IMR-90 (cell line): ENCODE measurements around the gene ZNF583. TPM values are rescaled to one million over a fixed set of nuclear protein-coding genes. Genes with fewer than 3 reads are reported as not detected.

Experiments
- ATAC-seq: fragments of 200-7000 bp; cut with Tn5 transposase; 2 replicates; pipeline ENCODE4 v1.9.1; 2020; ENCODE audit warnings: low read depth, mild to moderate bottlenecking, moderate library complexity
- BruUV-seq: library from RNA; stranded (reverse); fragments of 400-500 nt; replicated peaks from 2 replicates; lab custom pipeline; 2021; lab: Mats Ljungman, UMichigan
- CTCF ChIA-PET: fragments of 300-600 bp; formaldehyde crosslinking; extraction: SDS; loops from one replicate; lab custom pipeline; 2021; ENCODE audit warnings: antibody characterized with exemption; lab: Yijun Ruan, JAX
- POLR2A ChIA-PET: fragments of 300-600 bp; sonication (Branson Sonifier 250); formaldehyde crosslinking; loops from one replicate; lab custom pipeline; 2022; ENCODE audit warnings: antibody characterized with exemption; ENCODE audit not compliant: unreplicated experiment; lab: Charles Lee
- DNase-seq: peaks from one replicate; pipeline ENCODE4 v3.0.0; 2013
- H2AFZ ChIP-seq: replicated peaks from 2 replicates; pipeline ENCODE3; 2013; ENCODE audit warnings: low read length, mild to moderate bottlenecking; ENCODE audit not compliant: poor library complexity
- H2AK5ac ChIP-seq: 2 replicates; pipeline ENCODE4 v1.6.1; 2013; ENCODE audit warnings: low read depth, low read length, inconsistent platforms
- H2AK9ac ChIP-seq: replicated peaks from 2 replicates; pipeline ENCODE3; 2013; ENCODE audit warnings: mild to moderate bottlenecking, low read depth, low read length, moderate library complexity; ENCODE audit not compliant: poor library complexity
- H2BK120ac ChIP-seq: 2 replicates; pipeline ENCODE4 v1.6.1; 2013; ENCODE audit warnings: low read depth, low read length, inconsistent platforms
- H2BK15ac ChIP-seq: 3 replicates; pipeline ENCODE4 v1.6.1; 2013; ENCODE audit warnings: low read depth, low read length, inconsistent platforms
- H2BK20ac ChIP-seq: 2 replicates; pipeline ENCODE4 v1.6.1; 2013; ENCODE audit warnings: low read depth, mild to moderate bottlenecking, inconsistent platforms, low read length, moderate library complexity
- H2BK5ac ChIP-seq: 2 replicates; pipeline ENCODE4 v1.6.1; 2013; ENCODE audit warnings: mild to moderate bottlenecking, low read depth, low read length, inconsistent platforms; ENCODE audit not compliant: poor library complexity, severe bottlenecking
- H3K14ac ChIP-seq: replicated peaks from 2 replicates; pipeline ENCODE4 v1.6.1; 2013; ENCODE audit warnings: low read depth, low read length, inconsistent platforms
- H3K18ac ChIP-seq: 2 replicates; pipeline ENCODE4 v1.6.1; 2013; ENCODE audit warnings: low read depth, low read length, control low read depth
- H3K23ac ChIP-seq: 2 replicates; pipeline ENCODE4 v1.6.1; 2013; ENCODE audit warnings: low read depth, low read length, inconsistent platforms
- H3K27ac ChIP-seq: 2 replicates; pipeline ENCODE4 v1.5.1; 2013; ENCODE audit warnings: mild to moderate bottlenecking, control low read depth, low read length; ENCODE audit not compliant: insufficient read depth
- H3K27me3 ChIP-seq: 2 replicates; pipeline ENCODE4 v1.6.1; 2013; ENCODE audit warnings: low read length; ENCODE audit not compliant: control insufficient read depth, insufficient read depth
- H3K36me3 ChIP-seq: 2 replicates; pipeline ENCODE4 v1.6.1; 2013; ENCODE audit warnings: low read length, mixed read lengths; ENCODE audit not compliant: control insufficient read depth, insufficient read depth
- H3K4ac ChIP-seq: 2 replicates; pipeline ENCODE4 v1.6.1; 2013; ENCODE audit warnings: low read depth, low read length, inconsistent platforms
- H3K4me1 ChIP-seq: 2 replicates; pipeline ENCODE4 v1.6.1; 2013; ENCODE audit warnings: low read length, mixed read lengths; ENCODE audit not compliant: control insufficient read depth, insufficient read depth
- H3K4me2 ChIP-seq: 2 replicates; pipeline ENCODE4 v1.6.1; 2013; ENCODE audit warnings: low read depth, mild to moderate bottlenecking, control low read depth, low read length, moderate library complexity
- H3K4me3 ChIP-seq: 2 replicates; pipeline ENCODE4 v1.5.1; 2013; ENCODE audit warnings: low read depth, mild to moderate bottlenecking, control low read depth, low read length, moderate library complexity; ENCODE audit not compliant: insufficient read depth
- H3K56ac ChIP-seq: 2 replicates; pipeline ENCODE4 v1.6.1; 2013; ENCODE audit warnings: low read length, inconsistent platforms; ENCODE audit not compliant: insufficient read depth; ENCODE audit errors: extremely low read depth
- H3K79me1 ChIP-seq, 2 experiments: 2 replicates each; pipeline ENCODE4 v1.6.1; 2013; ENCODE audit warnings: low read length in 2 of 2, inconsistent platforms in 1 of 2, low read depth in 1 of 2
- H3K9ac ChIP-seq: 2 replicates; pipeline ENCODE4 v1.6.1; 2013; ENCODE audit warnings: low read depth, low read length, control low read depth
- H3K9me1 ChIP-seq: 2 replicates; pipeline ENCODE4 v1.6.1; 2013; ENCODE audit warnings: low read length, inconsistent platforms; ENCODE audit not compliant: insufficient read depth
- H3K9me3 ChIP-seq: 2 replicates; pipeline ENCODE4 v1.6.1; 2013; ENCODE audit warnings: low read length; ENCODE audit not compliant: control insufficient read depth, insufficient read depth
- H4K20me1 ChIP-seq: 2 replicates; pipeline ENCODE4 v1.6.1; 2013; ENCODE audit warnings: low read length, inconsistent platforms; ENCODE audit not compliant: insufficient read depth
- H4K5ac ChIP-seq: 2 replicates; pipeline ENCODE4 v1.6.1; 2013; ENCODE audit warnings: mild to moderate bottlenecking, low read depth, low read length, control low read depth
- H4K8ac ChIP-seq, 2 experiments: 2 replicates each; pipeline ENCODE4 v1.6.1; 2013; ENCODE audit warnings: low read depth in 2 of 2, low read length in 2 of 2, control low read depth in 1 of 2, inconsistent platforms in 1 of 2
- H4K91ac ChIP-seq: 2 replicates; pipeline ENCODE4 v1.6.1; 2013; ENCODE audit warnings: low read depth, low read length, inconsistent platforms; ENCODE audit not compliant: insufficient read depth
- BHLHE40 ChIP-seq: fragments of 150-350 bp; IDR thresholded peaks from 2 replicates; pipeline ENCODE4 v1.6.1; 2016; ENCODE audit warnings: mild to moderate bottlenecking, low read depth, low read length
- CEBPB ChIP-seq: IDR thresholded peaks from 2 replicates; pipeline ENCODE4 v1.6.1; 2012; ENCODE audit warnings: low read depth, low read length, improper control_type of control experiment
- CHD1 ChIP-seq: IDR thresholded peaks from 2 replicates; pipeline ENCODE4 v1.6.1; 2012; ENCODE audit warnings: low read depth, low read length, improper control_type of control experiment
- ELK1 ChIP-seq: fragments of 150-350 bp; IDR thresholded peaks from 2 replicates; pipeline ENCODE4 v1.6.1; 2016; ENCODE audit warnings: low read depth, mild to moderate bottlenecking, low read length, moderate library complexity, borderline replicate concordance
- FOS ChIP-seq: fragments of 150-350 bp; IDR thresholded peaks from 2 replicates; pipeline ENCODE4 v1.6.1; 2016; ENCODE audit warnings: low read depth, low read length
- MAFK ChIP-seq: IDR thresholded peaks from 2 replicates; pipeline ENCODE4 v1.6.1; 2012; ENCODE audit warnings: low read depth, low read length, improper control_type of control experiment
- MAZ ChIP-seq: IDR thresholded peaks from 2 replicates; pipeline ENCODE4 v1.6.1; 2012; ENCODE audit warnings: low read depth, mild to moderate bottlenecking, low read length, improper control_type of control experiment, moderate library complexity, borderline replicate concordance
- MXI1 ChIP-seq: IDR thresholded peaks from 2 replicates; pipeline ENCODE4 v1.6.1; 2012; ENCODE audit warnings: low read depth, mild to moderate bottlenecking, low read length, moderate library complexity, borderline replicate concordance
- NFE2L2 ChIP-seq: fragments of 150-350 bp; IDR thresholded peaks from 2 replicates; pipeline ENCODE4 v1.6.1; 2016; ENCODE audit warnings: low read depth, mild to moderate bottlenecking, low read length
- POLR2A ChIP-seq: IDR thresholded peaks from 2 replicates; pipeline ENCODE4 v1.6.1; 2012; ENCODE audit warnings: mild to moderate bottlenecking, low read depth, low read length
- RAD21 ChIP-seq: IDR thresholded peaks from 2 replicates; pipeline ENCODE4 v1.6.1; 2012; ENCODE audit warnings: low read length, improper control_type of control experiment
- RCOR1 ChIP-seq: IDR thresholded peaks from 2 replicates; pipeline ENCODE4 v1.6.1; 2012; ENCODE audit warnings: mild to moderate bottlenecking, low read length, improper control_type of control experiment; ENCODE audit not compliant: insufficient replicate concordance
- RFX5 ChIP-seq: IDR thresholded peaks from 2 replicates; pipeline ENCODE4 v1.8.0; 2012; ENCODE audit warnings: low read depth, mild to moderate bottlenecking, low read length, moderate library complexity
- SMC3 ChIP-seq: fragments of 150-350 bp; IDR thresholded peaks from 2 replicates; pipeline ENCODE4 v1.6.1; 2016; ENCODE audit warnings: low read depth, mild to moderate bottlenecking, antibody characterized with exemption, low read length, moderate library complexity
- USF2 ChIP-seq: fragments of 150-350 bp; IDR thresholded peaks from 2 replicates; pipeline ENCODE4 v1.6.1; 2017; ENCODE audit warnings: mild to moderate bottlenecking, antibody characterized with exemption, low read length, low read depth
- WGBS, 2 experiments: methylation state at CpG; one replicate each; pipeline versions ENCODE4 v1.1.5 to v1.1.7; 2013; ENCODE audit warnings: missing lambda C conversion rate in 2 of 2; ENCODE audit not compliant: insufficient read length in 1 of 2; ENCODE audit errors: extremely low coverage in 2 of 2; 5-methylcytosine and 5-hydroxymethylcytosine counted together
- dilution Hi-C: fragments of 300-500 bp; cut with HindIII; formaldehyde crosslinking; loops from one replicate; pipeline ENCODE4 v1.14.3; 2018; ENCODE audit warnings: low sequenced_read_pairs; ENCODE audit not compliant: unreplicated experiment
- in situ Hi-C: fragments of 300-500 bp; cut with MboI; formaldehyde crosslinking; loops from 3 replicates; pipeline ENCODE4 v1.14.3; 2019; ENCODE audit warnings: low sequenced_read_pairs, inconsistent platforms, mixed read lengths
- intact Hi-C: fragments of 100-400 bp; cut with micrococcal nuclease; formaldehyde crosslinking; loops from 2 replicates; pipeline ENCODE4 v1.10.0; 2022
- polyA plus RNA-seq, 3 experiments: library from polyadenylated mRNA; depleted of rRNA; stranded (reverse); fragments of >200 nt; gene quantifications; 2 replicates each; pipeline ENCODE4 v1.2.3, GENCODE V29; 2012; ENCODE audit warnings: low replicate concordance in 1 of 3
- total RNA-seq: library from RNA; depleted of rRNA; stranded (reverse); fragments of >200 nt; gene quantifications from 2 replicates; pipeline ENCODE4 v1.2.3, GENCODE V29; 2012
- TF ChIP-seq, protein P1 (sequence below): conservative IDR thresholded peaks from 2 replicates; pipeline ENCODE4 v1.5.1; 2012; ENCODE audit warnings: mild to moderate bottlenecking, low read depth, low read length, improper control_type of control experiment

ZNF583 gene
- total and polyA plus RNA-seq, 2 of the 4 experiments (the other 2 are of a cell fraction), result 2.8 to 5.4 TPM

DNA sequence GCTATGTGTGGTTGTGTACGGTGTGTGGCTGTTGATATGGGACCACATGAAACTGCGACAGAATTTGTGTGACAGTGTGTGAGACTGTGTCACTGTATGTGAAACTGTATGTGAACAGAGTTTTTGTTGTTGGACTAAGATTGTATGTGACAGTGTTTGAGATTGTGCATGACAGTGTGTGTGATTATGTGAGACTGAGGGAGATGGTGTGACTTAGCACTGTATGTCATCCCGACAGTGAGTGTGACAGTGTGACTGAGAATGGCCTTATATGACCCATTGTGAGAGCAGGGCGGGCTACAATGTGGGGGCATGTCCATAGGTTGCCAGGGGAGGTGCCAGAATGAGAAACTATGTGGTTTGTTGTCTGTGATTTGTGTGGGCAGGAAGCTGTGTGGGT, 930 bp downstream of the ZNF583 start:
- Histone ChIP-seq H2BK20ac (no peak overlapping the region), H3K79me1 (peaks cover 10 to 19% of the 10 kb centered on the region in 2 experiments), H3K14ac (peak overlapping the region; percentile 99; the same call in 1 of the 2 replicates), H2BK15ac (no peak overlapping the region), H3K4me1 (no peaks in the 10 kb centered on the region), H3K4me3 (peak overlapping the region; percentile 79), H3K9me3 (peaks cover 22% of the 10 kb centered on the region), H4K20me1 (no peaks in the 10 kb centered on the region), H4K5ac (no peak overlapping the region), H2AK9ac (peak overlapping the region; percentile 97), H4K91ac (no peak overlapping the region), H4K8ac (peak overlapping the region; percentile 98 to 99; a peak in 1 of 4 replicates), H2AK5ac (peak overlapping the region; percentile 98), H3K9ac (no peak overlapping the region; the same call in 1 of the 2 replicates), H3K4me2 (peak overlapping the region; percentile 98), H3K4ac (peak overlapping the region; percentile 93), H3K27ac (no peak overlapping the region), H3K27me3 (no peaks in the 10 kb centered on the region), H2BK5ac (no peak overlapping the region), H3K9me1 (peaks cover 7% of the 10 kb centered on the region), H2AFZ (no peak overlapping the region), H3K23ac (peak overlapping the region; percentile 91; the same call in 1 of the 2 replicates), H3K18ac (no peak overlapping the region), H3K36me3 (peaks cover 13% of the 10 kb centered on the region), H2BK120ac (no peak overlapping the region), H3K56ac (no peak overlapping the region)
- WGBS, 2 experiments, result 88% methylated on average over 3 of the region's 4 CpGs; no CpG with 5 or more reads in 1 of the 2 experiments
- dilution Hi-C loops, result no loop called here
- CTCF ChIA-PET, result no interaction called here
- POLR2A ChIA-PET, result no interaction called here
- intact Hi-C loops, result no loop called here
- in situ Hi-C loops, result loop anchor here (25.0 kb wide), 1 partner anchor 982 kb away; the partner anchor contains the start of gene ZNF548
- ATAC-seq (no peak), DNase-seq (no peak)
- no peak for TF ChIP-seq MAFK
- no peak for TF ChIP-seq RAD21
- TF ChIP-seq, protein P1, sequence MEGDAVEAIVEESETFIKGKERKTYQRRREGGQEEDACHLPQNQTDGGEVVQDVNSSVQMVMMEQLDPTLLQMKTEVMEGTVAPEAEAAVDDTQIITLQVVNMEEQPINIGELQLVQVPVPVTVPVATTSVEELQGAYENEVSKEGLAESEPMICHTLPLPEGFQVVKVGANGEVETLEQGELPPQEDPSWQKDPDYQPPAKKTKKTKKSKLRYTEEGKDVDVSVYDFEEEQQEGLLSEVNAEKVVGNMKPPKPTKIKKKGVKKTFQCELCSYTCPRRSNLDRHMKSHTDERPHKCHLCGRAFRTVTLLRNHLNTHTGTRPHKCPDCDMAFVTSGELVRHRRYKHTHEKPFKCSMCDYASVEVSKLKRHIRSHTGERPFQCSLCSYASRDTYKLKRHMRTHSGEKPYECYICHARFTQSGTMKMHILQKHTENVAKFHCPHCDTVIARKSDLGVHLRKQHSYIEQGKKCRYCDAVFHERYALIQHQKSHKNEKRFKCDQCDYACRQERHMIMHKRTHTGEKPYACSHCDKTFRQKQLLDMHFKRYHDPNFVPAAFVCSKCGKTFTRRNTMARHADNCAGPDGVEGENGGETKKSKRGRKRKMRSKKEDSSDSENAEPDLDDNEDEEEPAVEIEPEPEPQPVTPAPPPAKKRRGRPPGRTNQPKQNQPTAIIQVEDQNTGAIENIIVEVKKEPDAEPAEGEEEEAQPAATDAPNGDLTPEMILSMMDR, result no peak
- no peak for TF ChIP-seq BHLHE40
- no peak for TF ChIP-seq CEBPB
- no peak for TF ChIP-seq MAZ
- no peak for TF ChIP-seq POLR2A
- no peak for TF ChIP-seq USF2
- no peak for TF ChIP-seq NFE2L2
- no peak for TF ChIP-seq SMC3
- TF ChIP-seq FOS, result no peak
- TF ChIP-seq MXI1, result no peak
- TF ChIP-seq RFX5, result no peak
- TF ChIP-seq ELK1, result no peak
- no peak for TF ChIP-seq RCOR1
- no peak for TF ChIP-seq CHD1
- no TSS peak for BruUV-seq
